ENCODE results near the gene LIN7A.
A peak's percentile ranks its signal among the peaks of the same experiment; 100 is the strongest.

- TF ChIP-seq RFX5 (IDR thresholded peaks at IDR 0.05; ENCODE audit: low read depth, low read length) (no peak), CEBPB (IDR thresholded peaks at IDR 0.05; ENCODE audit: low read depth, low read length) (peak; percentile 24; the same call in 1 of the 2 replicates), USF2 (IDR thresholded peaks at IDR 0.05; ENCODE audit: low read depth, low read length) (no peak), POLR2A (IDR thresholded peaks at IDR 0.05; ENCODE audit: low read depth, low read length) (no peak), RAD21 (IDR thresholded peaks at IDR 0.05; ENCODE audit: low read length) (no peak), CTCF (conservative IDR thresholded peaks at IDR 0.05; ENCODE audit: low read depth, low read length) (no peak), MXI1 (IDR thresholded peaks at IDR 0.05; ENCODE audit: borderline replicate concordance, low read depth, low read length) (no peak), BHLHE40 (IDR thresholded peaks at IDR 0.05; ENCODE audit: low read depth, low read length) (no peak), NFE2L2 (IDR thresholded peaks at IDR 0.05; ENCODE audit: low read depth, low read length) (no peak), ELK1 (IDR thresholded peaks at IDR 0.05; ENCODE audit: borderline replicate concordance, low read depth, low read length) (no peak), FOS (IDR thresholded peaks at IDR 0.05; ENCODE audit: low read depth, low read length) (no peak), SMC3 (IDR thresholded peaks at IDR 0.05; ENCODE audit: low read depth, low read length) (no peak), MAFK (IDR thresholded peaks at IDR 0.05; ENCODE audit: low read depth, low read length) (no peak), MAZ (IDR thresholded peaks at IDR 0.05; ENCODE audit: borderline replicate concordance, low read depth, low read length) (no peak)
Measured at GRCh38 chr12:80805106-80805505, 132.6 kb downstream of the LIN7A start.

All from IMR-90 (cell line).